ENCODE measurements around the gene TRIM7.
"Not testable (repeated sequence)": the region's sequence is repeated elsewhere in the genome, so short reads cannot be mapped to it uniquely, and the experiment has no call there.

- not testable (repeated sequence) for TF ChIP-seq CTCF (IDR thresholded peaks at IDR 0.05; ENCODE audit: low read depth, low read length); MAX (IDR thresholded peaks at IDR 0.05; ENCODE audit: low read depth, low read length); POLR2A (IDR thresholded peaks at IDR 0.05; ENCODE audit: extremely low read depth, insufficient read length); MYC (IDR thresholded peaks at IDR 0.05; ENCODE audit: low read depth, low read length)
These were observed 35.3 kb downstream of the TRIM7 start for GRCh38 chr5:181169459-181170236.

Measured in NB4 (cell line).